Gastroesophageal sphincter (tissue), 3 donors: Measurements from ENCODE around the gene AAK1.

Experiments
- CTCF ChIP-seq, 4 experiments: fragments of 200-600 bp in 2 of 4; fragments of 450-650 bp in 2 of 4; sonication (generic) in 1 of 4; IDR thresholded peaks; one replicate each; pipeline ENCODE4 v1.5.1; 2017 to 2019; ENCODE audit warnings: antibody characterized with exemption in 4 of 4, mild to moderate bottlenecking in 2 of 4, moderate library complexity in 2 of 4
- EP300 ChIP-seq: sonication (generic); formaldehyde crosslinking; IDR thresholded peaks from one replicate; pipeline ENCODE4 v1.6.1; 2017; ENCODE audit warnings: antibody characterized with exemption, mild to moderate bottlenecking
- POLR2A ChIP-seq, 2 donors: fragments of 450-650 bp; IDR thresholded peaks; one replicate each; pipeline ENCODE4 v1.6.1; 2017; ENCODE audit warnings: antibody characterized with exemption in 2 of 2, mild to moderate bottlenecking in 2 of 2, moderate library complexity in 1 of 2
- POLR2AphosphoS5 ChIP-seq: sonication (generic); formaldehyde crosslinking; IDR thresholded peaks from one replicate; pipeline ENCODE4 v1.6.1; 2017; ENCODE audit warnings: antibody characterized with exemption

GRCh38 chr2:69539549-69539908 is 104.0 kb downstream of the AAK1 start:
- TF ChIP-seq CTCF (IDR thresholded peaks at IDR 0.05) (no peak), POLR2A (IDR thresholded peaks at IDR 0.05) (no peak), POLR2AphosphoS5 (no peak), EP300 (no peak)
